ENCODE measurements around the gene AKAP1. TPM values are rescaled to one million over a fixed set of nuclear protein-coding genes. Genes with fewer than 3 reads are reported as not detected.

AKAP1 gene
- polyA plus RNA-seq, 3 donors: 5.6 to 14.6 (median 6.8) TPM

- Histone ChIP-seq H4K20me1 (ENCODE audit: insufficient read depth, low read length) (no peaks in the 10 kb centered on the region), H3K36me3 (replicated peaks in 1 of 2; ENCODE audit: control insufficient read depth in 1 of 2, insufficient read depth in 2 of 2, low read length in 2 of 2) (no peaks in the 10 kb centered on the region), H3K9me3 (replicated peaks in 1 of 2; ENCODE audit: control insufficient read depth in 1 of 2, insufficient read depth in 1 of 2, low read length in 2 of 2) (no peaks in the 10 kb centered on the region), H3K4me2 (replicated peaks; ENCODE audit: extremely low read depth, low read length, poor library complexity, severe bottlenecking) (no peak overlapping the region), H2AFZ (ENCODE audit: insufficient read depth, low read depth, low read length, poor library complexity, severe bottlenecking) (no peak overlapping the region), H3K79me2 (ENCODE audit: insufficient read depth, low read length) (no peaks in the 10 kb centered on the region), H3K27ac (ENCODE audit: low read depth in 1 of 2, low read length in 2 of 2) (no peak overlapping the region), H3K4me1 (ENCODE audit: control insufficient read depth in 1 of 2, insufficient read depth in 2 of 2, low read length in 2 of 2) (no peaks in the 10 kb centered on the region), H3K4me3 (replicated peaks in 1 of 3; ENCODE audit: low read depth in 2 of 3, low read length in 3 of 3) (no peak overlapping the region), H3K27me3 (ENCODE audit: control insufficient read depth in 2 of 2, insufficient read depth in 2 of 2, low read length in 2 of 2) (no peaks in the 10 kb centered on the region), H3K9ac (ENCODE audit: insufficient read depth, low read length, poor library complexity, severe bottlenecking) (no peak overlapping the region)
- Mint-ChIP-seq H3K9me3 (peaks cover 0 to 2% (median 0%) of the 10 kb centered on the region in 7 donors), H3K36me3 (no peaks in the 10 kb centered on the region), H3K4me3 (no peak overlapping the region), H3K4me1 (no peaks in the 10 kb centered on the region), H3K27ac (no peak overlapping the region), H3K27me3 (ENCODE audit: low read depth in 3 of 3) (peaks cover 2 to 7% (median 5%) of the 10 kb centered on the region in 3 donors)
- no CpG with 5 or more reads among the region's 1 CpG for WGBS (ENCODE audit: insufficient coverage)
- DNase-seq: no peak
- no peak for TF ChIP-seq CTCF (IDR thresholded peaks at IDR 0.05)
- intact Hi-C loops (cut with micrococcal nuclease): no loop called here
Observed at GRCh38 chr17:57067781-57068180, 17.3 kb upstream of the AKAP1 start.

GRCh38 chr17:57068222-57068658 lies 16.8 kb upstream of the AKAP1 start:
- no peak overlapping the region for H3K27ac Mint-ChIP-seq
- TF ChIP-seq CTCF (IDR thresholded peaks at IDR 0.05): no peak
- H3K27me3 Mint-ChIP-seq (ENCODE audit: low read depth in 3 of 3): peaks cover 2 to 7% (median 5%) of the 10 kb centered on the region in 3 donors
- no peak overlapping the region for H3K4me3 ChIP-seq (replicated peaks in 1 of 3; ENCODE audit: low read depth in 2 of 3, low read length in 3 of 3)
- H3K27ac ChIP-seq (ENCODE audit: low read depth in 1 of 2, low read length in 2 of 2): no peak overlapping the region
- intact Hi-C loops (cut with micrococcal nuclease): no loop called here
- no peak overlapping the region for H3K4me3 Mint-ChIP-seq
- no peak for DNase-seq
- no peak overlapping the region for H3K9ac ChIP-seq (ENCODE audit: insufficient read depth, low read length, poor library complexity, severe bottlenecking)
- no CpG with 5 or more reads among the region's 4 CpGs for WGBS (ENCODE audit: insufficient coverage)
- no peak overlapping the region for H3K4me2 ChIP-seq (replicated peaks; ENCODE audit: extremely low read depth, low read length, poor library complexity, severe bottlenecking)
- H3K9me3 ChIP-seq (replicated peaks in 1 of 2; ENCODE audit: control insufficient read depth in 1 of 2, insufficient read depth in 1 of 2, low read length in 2 of 2): no peaks in the 10 kb centered on the region
- H4K20me1 ChIP-seq (ENCODE audit: insufficient read depth, low read length): no peaks in the 10 kb centered on the region
- no peaks in the 10 kb centered on the region for H3K36me3 Mint-ChIP-seq
- no peaks in the 10 kb centered on the region for H3K36me3 ChIP-seq (replicated peaks in 1 of 2; ENCODE audit: control insufficient read depth in 1 of 2, insufficient read depth in 2 of 2, low read length in 2 of 2)
- H3K79me2 ChIP-seq (ENCODE audit: insufficient read depth, low read length): no peaks in the 10 kb centered on the region
- no peak overlapping the region for H2AFZ ChIP-seq (ENCODE audit: insufficient read depth, low read depth, low read length, poor library complexity, severe bottlenecking)
- no peaks in the 10 kb centered on the region for H3K4me1 ChIP-seq (ENCODE audit: control insufficient read depth in 1 of 2, insufficient read depth in 2 of 2, low read length in 2 of 2)
- no peaks in the 10 kb centered on the region for H3K4me1 Mint-ChIP-seq
- no peaks in the 10 kb centered on the region for H3K27me3 ChIP-seq (ENCODE audit: control insufficient read depth in 2 of 2, insufficient read depth in 2 of 2, low read length in 2 of 2)
- peaks cover 0 to 2% (median 0%) of the 10 kb centered on the region in 7 donors for H3K9me3 Mint-ChIP-seq
